Spleen (tissue), 7 donors: Measurements from ENCODE around the gene INKA1.

ENCODE experiments used
- CTCF ChIP-seq, 11 experiments: fragments of 200-600 bp in 7 of 11; fragments of 450-650 bp in 4 of 11; sonication (generic) in 4 of 11; IDR thresholded peaks in 8 of 11; conservative IDR thresholded peaks in 3 of 11; 1 replicate in 7 of 11; 2 replicates in 4 of 11; pipeline versions ENCODE4 v1.4.0 to v1.8.0; 2016 to 2021; ENCODE audit warnings: antibody characterized with exemption in 11 of 11, inconsistent platforms in 4 of 11, mild to moderate bottlenecking in 1 of 11
- POLR2A ChIP-seq, 3 donors: fragments of 450-650 bp; IDR thresholded peaks; one replicate each; pipeline ENCODE4 v1.5.1; 2017; ENCODE audit warnings: antibody characterized with exemption in 3 of 3, mild to moderate bottlenecking in 1 of 3
- donor health status: DM: no; HTN: no; CAD: no; lungs with moderate emphysema.
- donor health status: DM: no; HTN: no; CAD: no.
- donor health status: DM: no; HTN: no; CAD: no.

- no peak for TF ChIP-seq POLR2A (IDR thresholded peaks at IDR 0.05)
- TF ChIP-seq CTCF (IDR thresholded peaks at IDR 0.05 in 8 of 11, conservative IDR thresholded peaks at IDR 0.05 in 3 of 11) = no peak
Measured at GRCh38 chr3:49840388-49840787, 37.3 kb downstream of the INKA1 start.
